SK-N-SH treated with all-trans-retinoic acid at 6 μM for 48 hours (cell line): ENCODE data around the gene ITLN1.

ENCODE experiments used
- ATAC-seq: fragments of 200-7000 bp; cut with Tn5 transposase; 3 replicates; pipeline ENCODE4 v1.9.1; 2020; ENCODE audit warnings: mild to moderate bottlenecking, moderate library complexity
- ARNTL ChIP-seq: fragments of 450-650 bp; formaldehyde crosslinking; IDR thresholded peaks from 2 replicates; pipeline ENCODE4 v1.5.0; 2020; ENCODE audit warnings: low read depth, mild to moderate bottlenecking, moderate library complexity, borderline replicate concordance
- BACH2 ChIP-seq: fragments of 250-450 bp; sonication (Bioruptor Pico); IDR thresholded peaks from 2 replicates; pipeline ENCODE4 v1.9.0; 2021; ENCODE audit warnings: mild to moderate bottlenecking, borderline replicate concordance
- CREB5 ChIP-seq: fragments of 250-450 bp; sonication (Bioruptor Pico); IDR thresholded peaks from 2 replicates; pipeline ENCODE4 v1.5.1; 2020; ENCODE audit warnings: low read depth, mild to moderate bottlenecking, moderate library complexity
- CSDC2 ChIP-seq: fragments of 250-450 bp; sonication (Bioruptor Pico); IDR thresholded peaks from 2 replicates; pipeline ENCODE4 v1.5.0; 2020; ENCODE audit warnings: mild to moderate bottlenecking, moderate library complexity
- CSRNP3 ChIP-seq: fragments of 250-450 bp; sonication (Bioruptor Pico); IDR thresholded peaks from 2 replicates; pipeline ENCODE4 v1.5.1; 2021; ENCODE audit warnings: mild to moderate bottlenecking, moderate library complexity
- ESRRG ChIP-seq: fragments of 250-450 bp; sonication (Bioruptor Pico); IDR thresholded peaks from 2 replicates; pipeline ENCODE4 v1.6.1; 2021; ENCODE audit warnings: mild to moderate bottlenecking
- GLIS3 ChIP-seq: fragments of 250-450 bp; sonication (Bioruptor Pico); IDR thresholded peaks from 2 replicates; pipeline ENCODE4 v1.5.0; 2020; ENCODE audit warnings: mild to moderate bottlenecking, moderate library complexity
- ISL1 ChIP-seq: fragments of 250-450 bp; sonication (Bioruptor Pico); IDR thresholded peaks from 2 replicates; pipeline ENCODE4 v2.1.2; 2022; ENCODE audit warnings: mild to moderate bottlenecking, moderate library complexity
- OSR1 ChIP-seq: fragments of 250-450 bp; sonication (Bioruptor Pico); IDR thresholded peaks from 2 replicates; pipeline ENCODE4 v1.8.0; 2022; ENCODE audit warnings: moderate library complexity, mild to moderate bottlenecking, inconsistent platforms
- PATZ1 ChIP-seq: fragments of 250-450 bp; sonication (Bioruptor Pico); IDR thresholded peaks from 2 replicates; pipeline ENCODE4 v1.8.0; 2020; ENCODE audit warnings: mild to moderate bottlenecking, moderate library complexity, borderline replicate concordance
- POU6F1 ChIP-seq: fragments of 250-450 bp; sonication (Bioruptor Pico); IDR thresholded peaks from 2 replicates; pipeline ENCODE4 v1.8.0; 2021; ENCODE audit warnings: low read depth, mild to moderate bottlenecking, moderate library complexity, borderline replicate concordance
- PPARA ChIP-seq: fragments of 250-450 bp; sonication (Bioruptor Pico); IDR thresholded peaks from 2 replicates; pipeline ENCODE4 v1.5.0; 2020; ENCODE audit warnings: mild to moderate bottlenecking, borderline replicate concordance
- RARB ChIP-seq: fragments of 250-450 bp; sonication (Bioruptor Pico); IDR thresholded peaks from 2 replicates; pipeline ENCODE4 v1.8.0; 2021; ENCODE audit warnings: mild to moderate bottlenecking, moderate library complexity
- SNAI2 ChIP-seq: fragments of 250-450 bp; sonication (Bioruptor Pico); IDR thresholded peaks from 2 replicates; pipeline ENCODE4 v1.5.0; 2020; ENCODE audit warnings: mild to moderate bottlenecking, moderate library complexity
- TCF4 ChIP-seq: fragments of 250-450 bp; sonication (Bioruptor Pico); IDR thresholded peaks from 2 replicates; pipeline ENCODE4 v1.8.0; 2021; ENCODE audit warnings: mild to moderate bottlenecking, moderate library complexity, borderline replicate concordance
- TOX ChIP-seq: fragments of 250-450 bp; sonication (Bioruptor Pico); IDR thresholded peaks from 2 replicates; pipeline ENCODE4 v1.8.0; 2021; ENCODE audit warnings: mild to moderate bottlenecking, moderate library complexity, borderline replicate concordance
- ZC3H10 ChIP-seq: fragments of 250-450 bp; sonication (Bioruptor Pico); IDR thresholded peaks from 2 replicates; pipeline ENCODE4 v1.5.1; 2021; ENCODE audit warnings: mild to moderate bottlenecking, moderate library complexity
- ZFP3 ChIP-seq: fragments of 250-450 bp; sonication (Bioruptor Pico); IDR thresholded peaks from 2 replicates; pipeline ENCODE4 v1.5.0; 2020; ENCODE audit warnings: mild to moderate bottlenecking, moderate library complexity
- ZFP30 ChIP-seq: fragments of 450-650 bp; formaldehyde crosslinking; IDR thresholded peaks from 2 replicates; pipeline ENCODE4 v1.5.0; 2022; ENCODE audit warnings: mild to moderate bottlenecking, moderate library complexity
- ZNF565 ChIP-seq: fragments of 450-650 bp; formaldehyde crosslinking; conservative IDR thresholded peaks from 2 replicates; pipeline ENCODE4 v1.5.0; 2020; ENCODE audit warnings: low read depth, mild to moderate bottlenecking, moderate library complexity
- ZNF70 ChIP-seq: fragments of 450-650 bp; formaldehyde crosslinking; IDR thresholded peaks from 2 replicates; pipeline ENCODE4 v1.5.0; 2020; ENCODE audit warnings: mild to moderate bottlenecking, moderate library complexity
- ZNF8 ChIP-seq: fragments of 450-650 bp; formaldehyde crosslinking; IDR thresholded peaks from 2 replicates; pipeline ENCODE4 v1.5.0; 2020; ENCODE audit warnings: mild to moderate bottlenecking, moderate library complexity

ITLN1 gene

GRCh38 chr1:160859166-160859565 is 25.8 kb downstream of the ITLN1 start:
- no peak for ATAC-seq
- TF ChIP-seq CSDC2 (CRISPR knock-in tag) (no peak), OSR1 (CRISPR knock-in tag) (no peak), ZFP30 (CRISPR knock-in tag) (no peak), ZNF70 (CRISPR knock-in tag) (no peak), ZNF565 (CRISPR knock-in tag) (no peak), CSRNP3 (no peak), GLIS3 (CRISPR knock-in tag) (no peak), TCF4 (CRISPR knock-in tag) (no peak), TOX (no peak)
- TF ChIP-seq, all 23 proteins: peak for 0

- TF ChIP-seq OSR1 (CRISPR knock-in tag) (no peak), RARB (no peak), ZNF70 (CRISPR knock-in tag) (no peak), CSDC2 (CRISPR knock-in tag) (no peak), ZNF565 (CRISPR knock-in tag) (no peak), ARNTL (no peak), SNAI2 (CRISPR knock-in tag) (no peak), ZC3H10 (CRISPR knock-in tag) (no peak), ZFP3 (CRISPR knock-in tag) (no peak), CSRNP3 (no peak), BACH2 (CRISPR knock-in tag) (no peak), TOX (no peak), ISL1 (CRISPR knock-in tag) (no peak), PPARA (no peak), ZNF8 (CRISPR knock-in tag) (no peak)
- TF ChIP-seq, all 23 proteins: peak for 0
- ATAC-seq: no peak
Observed at GRCh38 chr1:160858507-160858906, 26.5 kb downstream of the ITLN1 start.

GRCh38 chr1:160858097-160858496 is 26.9 kb downstream of the ITLN1 start:
- TF ChIP-seq SNAI2 (CRISPR knock-in tag) (no peak), ISL1 (CRISPR knock-in tag) (no peak), ARNTL (no peak), TOX (no peak), ZNF8 (CRISPR knock-in tag) (no peak), PPARA (no peak), ZFP3 (CRISPR knock-in tag) (no peak), PATZ1 (CRISPR knock-in tag) (no peak), CSDC2 (CRISPR knock-in tag) (no peak), ZC3H10 (CRISPR knock-in tag) (no peak), ESRRG (no peak), GLIS3 (CRISPR knock-in tag) (no peak)

GRCh38 chr1:160855181-160855981 is 29.6 kb downstream of the ITLN1 start:
- no peak for TF ChIP-seq ZFP30 (CRISPR knock-in tag)
- no peak for TF ChIP-seq ZFP3 (CRISPR knock-in tag)
- TF ChIP-seq SNAI2 (CRISPR knock-in tag): no peak
- TF ChIP-seq BACH2 (CRISPR knock-in tag): no peak
- TF ChIP-seq ZNF8 (CRISPR knock-in tag): no peak
- no peak for TF ChIP-seq RARB
- no peak for TF ChIP-seq ZNF565 (CRISPR knock-in tag)
- no peak for TF ChIP-seq CREB5 (CRISPR knock-in tag)
- no peak for TF ChIP-seq GLIS3 (CRISPR knock-in tag)
- no peak for TF ChIP-seq POU6F1 (CRISPR knock-in tag)
- no peak for TF ChIP-seq CSDC2 (CRISPR knock-in tag)
- TF ChIP-seq PPARA: no peak
- no peak for TF ChIP-seq ESRRG
- TF ChIP-seq OSR1 (CRISPR knock-in tag): no peak
- no peak for TF ChIP-seq TOX
- ATAC-seq: no peak

More at GRCh38 chr1:160858097-160858496, 26.9 kb downstream of the ITLN1 start:
- ATAC-seq: no peak
